WERI-Rb-1 (cell line): ENCODE data around the gene NAV2.
"Not testable (repeated sequence)": the region's sequence is repeated elsewhere in the genome, so short reads cannot be mapped to it uniquely, and the experiment has no call there.

Experiments
- DNase-seq: peaks from one replicate; pipeline ENCODE4 v3.0.0-alpha.2; 2020
- H3K27ac ChIP-seq: fragments of 250-450 bp; sonication (Bioruptor Pico); 2 replicates; pipeline ENCODE4 v1.5.1; 2020; ENCODE audit warnings: mild to moderate bottlenecking, moderate library complexity
- H3K27me3 ChIP-seq: fragments of 250-450 bp; sonication (Bioruptor Pico); 2 replicates; pipeline ENCODE4 v1.5.1; 2021; ENCODE audit warnings: mild to moderate bottlenecking, low read depth, moderate library complexity; ENCODE audit not compliant: insufficient read depth, severe bottlenecking
- H3K36me3 ChIP-seq: fragments of 250-450 bp; sonication (Bioruptor Pico); 2 replicates; pipeline ENCODE4 v1.5.1; 2020; ENCODE audit warnings: mild to moderate bottlenecking, moderate library complexity
- H3K4me3 ChIP-seq: 2 replicates; pipeline ENCODE4 v1.5.1; 2011; ENCODE audit warnings: low read depth, mild to moderate bottlenecking, control low read depth, low read length
- H3K9me3 ChIP-seq: fragments of 250-450 bp; sonication (Bioruptor Pico); 2 replicates; pipeline ENCODE4 v1.5.1; 2021; ENCODE audit warnings: mild to moderate bottlenecking, moderate library complexity; ENCODE audit not compliant: severe bottlenecking
- CTCF ChIP-seq: IDR thresholded peaks from 2 replicates; pipeline ENCODE4 v1.5.1; 2011; ENCODE audit warnings: low read depth, mild to moderate bottlenecking, control low read depth, inconsistent platforms, low read length

Gene NAV2

GRCh38 chr11:19921976-19922688 is 209.5 kb downstream of the NAV2 start:
- Histone ChIP-seq H3K36me3 (no peaks in the 10 kb centered on the region), H3K9me3 (no peaks in the 10 kb centered on the region), H3K4me3 (no peak overlapping the region), H3K27ac (no peak overlapping the region), H3K27me3 (no peaks in the 10 kb centered on the region)
- no peak for TF ChIP-seq CTCF
- DNase-seq: no peak

- Histone ChIP-seq H3K4me3 (no peak overlapping the region), H3K27ac (no peak overlapping the region), H3K27me3 (no peaks in the 10 kb centered on the region), H3K9me3 (no peaks in the 10 kb centered on the region), H3K36me3 (no peaks in the 10 kb centered on the region)
- DNase-seq: no peak
- no peak for TF ChIP-seq CTCF
Measured at GRCh38 chr11:19922689-19923035, 210.0 kb downstream of the NAV2 start.

- no peak overlapping the region for H3K4me3 ChIP-seq
- no peaks in the 10 kb centered on the region for H3K36me3 ChIP-seq
- H3K9me3 ChIP-seq: no peaks in the 10 kb centered on the region
- H3K27ac ChIP-seq: no peak overlapping the region
- DNase-seq: no peak
- no peaks in the 10 kb centered on the region for H3K27me3 ChIP-seq
- no peak for TF ChIP-seq CTCF
Measured at GRCh38 chr11:19923626-19924025, 211.0 kb downstream of the NAV2 start.

GRCh38 chr11:19924311-19924710 is 211.7 kb downstream of the NAV2 start:
- H3K36me3 ChIP-seq: no peaks in the 10 kb centered on the region
- TF ChIP-seq CTCF: no peak
- H3K27ac ChIP-seq: no peak overlapping the region
- no peaks in the 10 kb centered on the region for H3K27me3 ChIP-seq
- H3K4me3 ChIP-seq: no peak overlapping the region
- H3K9me3 ChIP-seq: no peaks in the 10 kb centered on the region
- DNase-seq: no peak

- H3K9me3 ChIP-seq: no peaks in the 10 kb centered on the region
- no peak overlapping the region for H3K4me3 ChIP-seq
- no peak for DNase-seq
- no peak overlapping the region for H3K27ac ChIP-seq
- no peak for TF ChIP-seq CTCF
- H3K27me3 ChIP-seq: no peaks in the 10 kb centered on the region
- no peaks in the 10 kb centered on the region for H3K36me3 ChIP-seq
Measured at GRCh38 chr11:19924716-19925115, 212.1 kb downstream of the NAV2 start.

- H3K36me3 ChIP-seq, H3K27ac ChIP-seq, DNase-seq, H3K27me3 ChIP-seq, H3K4me3 ChIP-seq, H3K9me3 ChIP-seq: not testable (repeated sequence)
Measured at GRCh38 chr11:19927403-19927802, 214.8 kb downstream of the NAV2 start.
